Measurements from ENCODE around the gene ANKRD28. TPM values are rescaled to one million over a fixed set of nuclear protein-coding genes. Genes with fewer than 3 reads are reported as not detected.

Gene ANKRD28
- total and polyA plus RNA-seq, 9 of the 15 experiments (the other 6 are each of a cell fraction or from before 2014, with no cell fraction given): 11.7 to 66.0 (median 36.7) TPM

DNA sequence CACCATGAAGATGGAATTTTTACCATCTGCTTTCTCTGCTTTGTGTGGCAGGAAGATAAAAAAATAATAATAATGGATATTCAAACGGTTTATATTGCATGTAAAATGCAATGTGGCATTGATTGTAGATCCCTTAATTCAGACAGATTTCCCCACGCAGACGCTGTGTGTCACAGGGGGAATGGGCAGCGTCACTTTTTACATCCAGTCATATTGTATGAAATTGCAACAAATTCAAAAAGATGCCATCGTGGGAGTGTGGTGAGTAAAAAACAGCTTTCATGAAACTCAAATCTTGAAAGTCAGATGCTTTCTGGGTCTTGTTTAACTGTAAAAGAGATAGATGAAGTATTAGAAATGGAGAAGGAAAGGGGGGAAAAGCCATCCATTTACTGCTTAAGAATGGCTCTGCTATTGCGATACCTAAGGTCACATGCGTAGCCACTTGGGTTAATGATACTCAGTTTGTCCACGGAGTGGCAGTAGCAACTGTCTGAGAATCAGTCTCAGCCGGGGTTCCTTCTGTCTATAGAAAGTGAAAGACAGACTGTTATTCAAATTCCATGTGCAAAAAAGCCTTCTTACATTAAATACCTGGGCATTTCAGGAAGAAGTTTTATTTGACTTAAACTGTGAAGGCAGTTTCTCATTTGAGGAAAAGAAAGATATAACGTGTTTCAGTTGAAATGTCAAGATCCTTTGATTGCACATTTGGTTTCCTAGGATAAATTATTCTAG is 167.8 kb downstream of the ANKRD28 start (continued):
- TF ChIP-seq, protein P1, sequence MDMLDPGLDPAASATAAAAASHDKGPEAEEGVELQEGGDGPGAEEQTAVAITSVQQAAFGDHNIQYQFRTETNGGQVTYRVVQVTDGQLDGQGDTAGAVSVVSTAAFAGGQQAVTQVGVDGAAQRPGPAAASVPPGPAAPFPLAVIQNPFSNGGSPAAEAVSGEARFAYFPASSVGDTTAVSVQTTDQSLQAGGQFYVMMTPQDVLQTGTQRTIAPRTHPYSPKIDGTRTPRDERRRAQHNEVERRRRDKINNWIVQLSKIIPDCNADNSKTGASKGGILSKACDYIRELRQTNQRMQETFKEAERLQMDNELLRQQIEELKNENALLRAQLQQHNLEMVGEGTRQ (CRISPR knock-in tag; IDR thresholded peaks at IDR 0.05): peak; percentile 71
- TF ChIP-seq TEAD4 (IDR thresholded peaks at IDR 0.05; ENCODE audit: low read length) (peak; percentile 26; the same call in 1 of the 2 replicates), TEAD4 (CRISPR knock-in tag; IDR thresholded peaks at IDR 0.05; ENCODE audit: borderline replicate concordance) (no peak), ATF1 (CRISPR knock-in tag; IDR thresholded peaks at IDR 0.05) (no peak), ATF1 (tag; IDR thresholded peaks at IDR 0.05) (no peak), KLF16 (IDR thresholded peaks at IDR 0.05) (peak; percentile 36; the same call in 1 of the 2 replicates), E4F1 (CRISPR knock-in tag; IDR thresholded peaks at IDR 0.05; ENCODE audit: borderline replicate concordance) (0 out of 2 replicates have a peak, but pooled peaks have one; percentile 22), MAZ (CRISPR knock-in tag; conservative IDR thresholded peaks at IDR 0.05 in 1 of 2, IDR thresholded peaks at IDR 0.05 in 1 of 2) (peak in 1 of 2 experiments; percentile 32; a peak in 1 of 4 replicates), ZNF764 (CRISPR knock-in tag; IDR thresholded peaks at IDR 0.05; ENCODE audit: low read depth) (peak; percentile 70; the same call in 1 of the 2 replicates), GABPB1 (CRISPR knock-in tag; IDR thresholded peaks at IDR 0.05) (peak; percentile 44; the same call in 1 of the 2 replicates), CEBPB (tag; IDR thresholded peaks at IDR 0.05) (peak; percentile 87), KAT7 (CRISPR knock-in tag; IDR thresholded peaks at IDR 0.05; ENCODE audit: borderline replicate concordance) (peak; percentile 68; the same call in 1 of the 2 replicates), TOE1 (IDR thresholded peaks at IDR 0.05; ENCODE audit: borderline replicate concordance) (peak; percentile 63; the same call in 1 of the 2 replicates), TOE1 (CRISPR knock-in tag; IDR thresholded peaks at IDR 0.05; ENCODE audit: borderline replicate concordance, low read depth) (no peak), ZNF766 (CRISPR knock-in tag; conservative IDR thresholded peaks at IDR 0.05) (0 out of 2 replicates have a peak, but pooled peaks have one; percentile 43), FOXK2 (conservative IDR thresholded peaks at IDR 0.05 in 1 of 2, IDR thresholded peaks at IDR 0.05 in 1 of 2; ENCODE audit: low read depth in 2 of 2) (0 out of 4 replicates have a peak, but pooled peaks of 1 of the 2 experiments have one; percentile 12), LCOR (CRISPR knock-in tag; IDR thresholded peaks at IDR 0.05) (peak; percentile 24; the same call in 1 of the 2 replicates), JUND (IDR thresholded peaks at IDR 0.05; ENCODE audit: borderline replicate concordance, low read depth, low read length) (peak; percentile 12; the same call in 1 of the 2 replicates), JUND (tag; IDR thresholded peaks at IDR 0.05; ENCODE audit: borderline replicate concordance, low read depth, low read length) (no peak; the same call in 2 of the 3 replicates), PTRF (tag; IDR thresholded peaks at IDR 0.05) (peak; percentile 17; the same call in 1 of the 2 replicates), NONO (IDR thresholded peaks at IDR 0.05; ENCODE audit: low read depth in 2 of 2, low read length in 1 of 2) (no peak), NFRKB (IDR thresholded peaks at IDR 0.05; ENCODE audit: low read depth) (no peak), MXI1 (IDR thresholded peaks at IDR 0.05; ENCODE audit: low read depth, low read length) (no peak)
- TF ChIP-seq, protein P2, sequence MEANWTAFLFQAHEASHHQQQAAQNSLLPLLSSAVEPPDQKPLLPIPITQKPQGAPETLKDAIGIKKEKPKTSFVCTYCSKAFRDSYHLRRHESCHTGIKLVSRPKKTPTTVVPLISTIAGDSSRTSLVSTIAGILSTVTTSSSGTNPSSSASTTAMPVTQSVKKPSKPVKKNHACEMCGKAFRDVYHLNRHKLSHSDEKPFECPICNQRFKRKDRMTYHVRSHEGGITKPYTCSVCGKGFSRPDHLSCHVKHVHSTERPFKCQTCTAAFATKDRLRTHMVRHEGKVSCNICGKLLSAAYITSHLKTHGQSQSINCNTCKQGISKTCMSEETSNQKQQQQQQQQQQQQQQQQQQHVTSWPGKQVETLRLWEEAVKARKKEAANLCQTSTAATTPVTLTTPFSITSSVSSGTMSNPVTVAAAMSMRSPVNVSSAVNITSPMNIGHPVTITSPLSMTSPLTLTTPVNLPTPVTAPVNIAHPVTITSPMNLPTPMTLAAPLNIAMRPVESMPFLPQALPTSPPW (CRISPR knock-in tag; IDR thresholded peaks at IDR 0.05): 0 out of 2 replicates have a peak, but pooled peaks have one; percentile 8

Data from K562 (cell line).